ENCODE measurements around the gene WNT7B.

WNT7B gene

DNA sequence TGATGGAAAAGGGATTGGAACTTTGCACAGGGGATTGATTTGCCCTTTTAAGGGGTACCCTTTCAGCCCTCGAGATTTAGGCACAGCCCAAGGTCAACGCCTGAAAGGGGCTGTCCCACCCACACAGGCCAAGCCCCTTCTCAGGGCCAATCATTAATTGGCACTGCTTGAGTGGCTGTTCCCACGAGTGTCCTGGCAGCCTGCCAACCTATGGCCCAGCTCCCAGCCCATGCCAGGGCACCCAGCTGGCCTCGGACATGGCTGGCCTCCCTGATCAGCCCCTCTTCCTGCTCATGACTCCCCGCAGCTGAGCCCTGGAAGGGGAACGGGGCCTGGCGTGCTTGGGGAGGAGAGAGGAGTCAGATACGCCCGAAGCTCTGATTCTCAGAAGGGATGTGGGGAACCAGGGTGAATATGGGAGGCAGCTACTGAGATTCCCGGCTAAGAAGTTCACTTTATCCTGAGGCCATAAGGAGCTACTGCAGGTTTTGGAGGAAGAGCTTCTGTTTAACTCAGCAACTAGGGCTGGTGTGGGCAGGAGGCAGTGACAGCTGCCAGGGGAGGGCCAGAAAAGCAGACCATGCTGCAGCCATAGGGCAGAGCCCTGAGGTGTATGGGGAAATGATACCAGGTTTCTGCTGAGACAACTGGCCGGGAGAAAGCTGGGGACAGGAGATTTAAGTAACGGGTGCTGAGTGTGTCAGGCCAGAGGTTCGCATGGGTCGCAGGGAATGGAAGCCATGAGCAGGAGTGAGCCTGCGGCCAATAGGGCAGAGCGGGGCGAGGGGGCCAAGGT is 30.0 kb downstream of the WNT7B start:
- in situ Hi-C loops (cut with HindIII; ENCODE audit: low pct_ligation_motif_present, low sequenced_read_pairs) = no loop called here
- DNase-seq = no peak
- Histone ChIP-seq H3K4me3 (ENCODE audit: low read depth, low read length) (no peak overlapping the region), H3K36me3 (replicated peaks) (no peaks in the 10 kb centered on the region), H3K27ac (no peak overlapping the region), H3K27me3 (replicated peaks) (no peaks in the 10 kb centered on the region)
- no peak for TF ChIP-seq CTCF (IDR thresholded peaks at IDR 0.05; ENCODE audit: low read depth, low read length, missing control alignments)

GRCh38 chr22:45945621-45946106 is 31.3 kb downstream of the WNT7B start:
- DNase-seq = no peak
- Histone ChIP-seq H3K27ac (no peak overlapping the region), H3K36me3 (replicated peaks) (no peaks in the 10 kb centered on the region), H3K27me3 (replicated peaks) (no peaks in the 10 kb centered on the region), H3K4me3 (ENCODE audit: low read depth, low read length) (no peak overlapping the region)
- in situ Hi-C loops (cut with HindIII; ENCODE audit: low pct_ligation_motif_present, low sequenced_read_pairs) = no loop called here
- no peak for TF ChIP-seq CTCF (IDR thresholded peaks at IDR 0.05; ENCODE audit: low read depth, low read length, missing control alignments)

DNA sequence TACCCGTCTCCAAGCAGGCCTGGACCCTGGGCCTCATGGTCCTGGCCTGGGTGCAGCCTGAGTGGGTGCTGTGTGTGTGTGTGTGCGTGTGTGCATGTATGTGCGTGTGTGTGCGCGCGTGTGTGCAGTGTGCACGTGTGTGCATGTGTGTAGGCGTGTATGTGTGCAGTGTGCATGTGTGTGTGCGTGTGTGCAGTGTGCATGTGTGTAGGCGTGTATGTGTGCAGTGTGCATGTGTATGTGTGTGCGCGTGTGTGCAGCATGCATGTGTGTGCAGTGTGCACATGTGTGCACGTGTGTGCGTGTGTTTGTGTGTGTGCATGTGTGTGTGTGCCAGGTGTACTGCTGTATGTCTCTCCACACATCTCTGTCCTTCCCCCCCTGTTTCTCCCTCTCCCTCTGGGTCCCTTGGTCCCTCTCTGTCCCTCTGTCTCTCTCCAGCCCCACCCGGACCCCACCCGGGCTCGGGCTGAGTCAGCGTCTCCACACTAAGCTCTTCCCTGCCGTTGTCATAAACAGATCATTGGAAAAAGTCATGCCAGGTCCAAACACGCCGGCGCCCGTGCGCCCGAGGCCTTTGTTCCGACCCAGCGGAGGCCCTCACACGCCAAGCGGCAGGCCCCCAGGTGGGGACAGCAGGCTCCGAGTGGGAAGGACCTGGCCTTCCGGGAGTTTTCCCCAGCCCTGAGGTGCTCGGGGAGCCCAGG is 34.0 kb downstream of the WNT7B start:
- no peaks in the 10 kb centered on the region for H3K36me3 ChIP-seq (replicated peaks)
- H3K4me3 ChIP-seq (ENCODE audit: low read depth, low read length) = no peak overlapping the region
- H3K27me3 ChIP-seq (replicated peaks) = no peaks in the 10 kb centered on the region
- no peak for DNase-seq
- H3K27ac ChIP-seq = no peak overlapping the region
- no peak for TF ChIP-seq CTCF (IDR thresholded peaks at IDR 0.05; ENCODE audit: low read depth, low read length, missing control alignments)
- in situ Hi-C loops (cut with HindIII; ENCODE audit: low pct_ligation_motif_present, low sequenced_read_pairs) = no loop called here

DNA sequence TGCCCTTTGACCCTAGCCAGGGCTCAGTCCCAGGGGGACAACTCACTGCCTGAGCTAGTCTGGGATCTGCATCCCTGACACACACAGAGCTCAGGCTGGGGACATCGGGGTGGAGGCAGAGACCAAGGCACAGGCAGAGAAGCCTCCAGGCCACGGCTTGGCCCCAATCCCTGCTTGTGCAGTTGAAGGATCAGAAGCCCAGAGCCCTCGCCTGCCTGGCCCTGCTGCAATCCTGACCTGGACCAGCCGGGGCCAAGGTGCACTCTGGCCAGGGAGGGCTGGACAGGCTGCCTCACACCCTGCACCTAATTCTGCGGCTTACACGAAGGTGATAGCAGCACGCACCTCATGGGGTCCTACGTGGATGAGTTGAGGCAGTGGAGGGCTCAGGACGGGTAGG is 34.6 kb downstream of the WNT7B start:
- Histone ChIP-seq H3K36me3 (replicated peaks) (no peaks in the 10 kb centered on the region), H3K4me3 (ENCODE audit: low read depth, low read length) (no peak overlapping the region), H3K27ac (no peak overlapping the region), H3K27me3 (replicated peaks) (no peaks in the 10 kb centered on the region)
- DNase-seq = no peak
- in situ Hi-C loops (cut with HindIII; ENCODE audit: low pct_ligation_motif_present, low sequenced_read_pairs) = no loop called here
- TF ChIP-seq CTCF (IDR thresholded peaks at IDR 0.05; ENCODE audit: low read depth, low read length, missing control alignments) = no peak

- Histone ChIP-seq H3K27ac (no peak overlapping the region), H3K27me3 (replicated peaks) (no peaks in the 10 kb centered on the region), H3K4me3 (ENCODE audit: low read depth, low read length) (no peak overlapping the region), H3K36me3 (replicated peaks) (no peaks in the 10 kb centered on the region)
- no peak for DNase-seq
- in situ Hi-C loops (cut with HindIII; ENCODE audit: low pct_ligation_motif_present, low sequenced_read_pairs) = no loop called here
- no peak for TF ChIP-seq CTCF (IDR thresholded peaks at IDR 0.05; ENCODE audit: low read depth, low read length, missing control alignments)
Measured at GRCh38 chr22:45938913-45939312, 38.0 kb downstream of the WNT7B start.

Data from brain microvascular endothelial cell (primary cell).